Measurements from ENCODE around the gene CBL.

The CBL gene

DNA sequence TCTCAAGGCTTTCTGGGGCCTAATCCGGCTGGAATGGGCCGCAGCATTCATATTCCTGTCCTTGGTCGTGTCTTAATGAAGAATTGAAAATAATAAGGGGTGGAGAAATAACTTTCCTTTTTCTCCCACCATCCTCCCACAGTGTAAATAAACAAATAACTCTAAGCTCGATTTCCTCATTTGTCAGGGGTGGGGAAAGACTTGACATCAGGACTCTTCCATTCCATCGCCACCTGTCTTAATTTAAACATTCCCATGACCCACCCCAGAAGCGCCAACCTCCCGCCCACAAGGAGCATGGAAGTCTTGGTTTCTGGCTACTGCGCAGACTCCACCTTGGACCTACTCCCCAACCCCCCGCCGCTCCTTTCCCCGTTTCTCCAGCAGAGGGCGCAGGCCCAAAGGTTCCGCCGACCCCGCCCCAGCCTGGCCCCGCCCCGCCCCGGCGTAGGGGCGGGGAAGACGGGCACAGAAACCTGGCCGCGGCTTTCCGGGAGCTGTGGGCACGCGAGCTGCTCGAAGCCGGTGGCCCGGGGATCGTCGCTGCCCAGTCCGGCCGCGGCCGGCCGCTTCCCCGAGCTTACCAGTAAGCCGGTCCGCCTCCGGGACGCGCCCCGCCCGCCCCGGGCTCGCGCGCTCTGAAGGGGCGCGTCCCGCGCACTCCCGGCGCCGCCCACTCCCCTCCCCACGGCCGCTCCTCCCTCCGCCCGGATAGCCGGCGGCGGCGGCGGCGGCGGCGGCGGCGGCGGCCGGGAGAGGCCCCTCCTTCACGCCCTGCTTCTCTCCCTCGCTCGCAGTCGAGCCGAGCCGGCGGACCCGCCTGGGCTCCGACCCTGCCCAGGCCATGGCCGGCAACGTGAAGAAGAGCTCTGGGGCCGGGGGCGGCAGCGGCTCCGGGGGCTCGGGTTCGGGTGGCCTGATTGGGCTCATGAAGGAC is at the start of gene CBL:
Gene CBL (plus strand): TSS at position 766 of the 937 bp plus-strand sequence. CDS start 79 bp downstream, at position 845.
- Histone ChIP-seq H3K9me2 (replicated peaks; ENCODE audit: low read depth, low read length) (no peaks in the 10 kb centered on the region), H3K4me1 (ENCODE audit: insufficient read depth, low read length, poor library complexity, severe bottlenecking) (peaks cover 35% of the 10 kb centered on the region), H3K79me2 (ENCODE audit: insufficient read depth, low read length) (peaks cover 46% of the 10 kb centered on the region), H3K27me3 (ENCODE audit: insufficient read depth, low read length, poor library complexity, severe bottlenecking) (no peaks in the 10 kb centered on the region), H2AFZ (ENCODE audit: low read length) (peak within 1 kb of the TSS; percentile 99), H3F3A (ENCODE audit: low read depth) (no peaks in the 10 kb centered on the region), H3K9me3 (ENCODE audit: insufficient read depth, low read depth, low read length) (no peaks in the 10 kb centered on the region), H4K20me1 (ENCODE audit: insufficient read depth, low read length, poor library complexity, severe bottlenecking) (peaks cover 40% of the 10 kb centered on the region), H3K9ac (ENCODE audit: low read depth, low read length, poor library complexity, severe bottlenecking) (peak within 1 kb of the TSS; percentile 95), H3K4me3 (ENCODE audit: low read length, poor library complexity, severe bottlenecking) (peak within 1 kb of the TSS; percentile 100), H3K36me3 (ENCODE audit: insufficient read depth, low read length) (no peaks in the 10 kb centered on the region), H3K4me2 (ENCODE audit: low read depth, low read length, poor library complexity, severe bottlenecking) (peak within 1 kb of the TSS; percentile 91)
- TF ChIP-seq, protein P1, sequence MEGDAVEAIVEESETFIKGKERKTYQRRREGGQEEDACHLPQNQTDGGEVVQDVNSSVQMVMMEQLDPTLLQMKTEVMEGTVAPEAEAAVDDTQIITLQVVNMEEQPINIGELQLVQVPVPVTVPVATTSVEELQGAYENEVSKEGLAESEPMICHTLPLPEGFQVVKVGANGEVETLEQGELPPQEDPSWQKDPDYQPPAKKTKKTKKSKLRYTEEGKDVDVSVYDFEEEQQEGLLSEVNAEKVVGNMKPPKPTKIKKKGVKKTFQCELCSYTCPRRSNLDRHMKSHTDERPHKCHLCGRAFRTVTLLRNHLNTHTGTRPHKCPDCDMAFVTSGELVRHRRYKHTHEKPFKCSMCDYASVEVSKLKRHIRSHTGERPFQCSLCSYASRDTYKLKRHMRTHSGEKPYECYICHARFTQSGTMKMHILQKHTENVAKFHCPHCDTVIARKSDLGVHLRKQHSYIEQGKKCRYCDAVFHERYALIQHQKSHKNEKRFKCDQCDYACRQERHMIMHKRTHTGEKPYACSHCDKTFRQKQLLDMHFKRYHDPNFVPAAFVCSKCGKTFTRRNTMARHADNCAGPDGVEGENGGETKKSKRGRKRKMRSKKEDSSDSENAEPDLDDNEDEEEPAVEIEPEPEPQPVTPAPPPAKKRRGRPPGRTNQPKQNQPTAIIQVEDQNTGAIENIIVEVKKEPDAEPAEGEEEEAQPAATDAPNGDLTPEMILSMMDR (conservative IDR thresholded peaks at IDR 0.05; ENCODE audit: low read length) = peak; percentile 82
- no peak for TF ChIP-seq EZH2phosphoT487 (IDR thresholded peaks at IDR 0.05; ENCODE audit: borderline replicate concordance)

DNA sequence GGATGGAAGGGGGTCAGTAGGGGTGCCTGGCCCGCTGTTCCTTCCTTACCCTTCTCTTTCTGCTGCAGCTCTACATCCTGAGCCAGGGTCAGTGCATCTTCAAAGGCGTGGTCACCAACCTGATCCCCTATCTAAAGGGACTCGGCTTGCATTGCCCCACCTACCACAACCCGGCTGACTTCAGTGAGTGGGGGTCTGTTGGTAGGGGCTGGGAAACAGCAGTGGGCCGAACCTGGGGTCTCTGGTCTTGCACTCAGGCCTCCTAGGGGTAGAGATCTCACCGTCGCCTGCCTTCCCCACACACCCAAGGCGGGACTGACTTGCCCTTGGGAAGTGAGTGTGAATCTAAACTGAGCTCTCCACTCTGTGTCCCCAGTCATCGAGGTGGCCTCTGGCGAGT is 49.6 kb upstream of the CBL start:
- H3K4me1 ChIP-seq (ENCODE audit: insufficient read depth, low read length, poor library complexity, severe bottlenecking) = peaks cover 5% of the 10 kb centered on the region
- H3K9ac ChIP-seq (ENCODE audit: low read depth, low read length, poor library complexity, severe bottlenecking) = no peak overlapping the region
- TF ChIP-seq EZH2phosphoT487 (IDR thresholded peaks at IDR 0.05; ENCODE audit: borderline replicate concordance) = no peak
- TF ChIP-seq, protein P1 (conservative IDR thresholded peaks at IDR 0.05; ENCODE audit: low read length) = no peak
- H3K79me2 ChIP-seq (ENCODE audit: insufficient read depth, low read length) = no peaks in the 10 kb centered on the region
- no peaks in the 10 kb centered on the region for H3K9me3 ChIP-seq (ENCODE audit: insufficient read depth, low read depth, low read length)
- H3K27me3 ChIP-seq (ENCODE audit: insufficient read depth, low read length, poor library complexity, severe bottlenecking) = no peaks in the 10 kb centered on the region
- no peaks in the 10 kb centered on the region for H3K36me3 ChIP-seq (ENCODE audit: insufficient read depth, low read length)
- H2AFZ ChIP-seq (ENCODE audit: low read length) = no peak overlapping the region
- H3F3A ChIP-seq (ENCODE audit: low read depth) = no peaks in the 10 kb centered on the region
- H3K9me2 ChIP-seq (replicated peaks; ENCODE audit: low read depth, low read length) = no peaks in the 10 kb centered on the region
- H3K4me3 ChIP-seq (ENCODE audit: low read length, poor library complexity, severe bottlenecking) = no peak overlapping the region
- no peaks in the 10 kb centered on the region for H4K20me1 ChIP-seq (ENCODE audit: insufficient read depth, low read length, poor library complexity, severe bottlenecking)
- H3K4me2 ChIP-seq (ENCODE audit: low read depth, low read length, poor library complexity, severe bottlenecking) = no peak overlapping the region

DNA sequence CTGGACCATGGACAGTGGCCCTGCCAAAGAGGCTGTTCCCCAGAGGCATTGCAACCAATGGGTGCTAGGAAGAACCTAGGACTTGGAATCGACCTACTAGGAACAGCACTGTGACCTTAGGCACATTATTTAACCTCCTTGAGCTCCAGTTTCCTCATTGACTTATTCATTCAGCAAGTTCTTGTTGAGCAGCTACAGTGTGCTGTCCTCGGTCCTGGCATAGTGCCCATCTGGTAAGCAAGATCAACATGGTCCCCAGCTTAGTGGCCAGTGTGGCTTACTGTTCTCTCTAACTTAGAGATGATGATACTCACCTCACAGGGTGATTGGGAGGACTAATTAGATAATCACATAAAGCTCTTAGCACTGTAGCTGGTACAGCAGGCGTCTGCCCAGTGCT is 49.1 kb upstream of the CBL start:
- Histone ChIP-seq H3K79me2 (ENCODE audit: insufficient read depth, low read length) (no peaks in the 10 kb centered on the region), H3K9me2 (replicated peaks; ENCODE audit: low read depth, low read length) (no peaks in the 10 kb centered on the region), H3K4me1 (ENCODE audit: insufficient read depth, low read length, poor library complexity, severe bottlenecking) (peaks cover 5% of the 10 kb centered on the region), H3K9me3 (ENCODE audit: insufficient read depth, low read depth, low read length) (no peaks in the 10 kb centered on the region), H3K4me2 (ENCODE audit: low read depth, low read length, poor library complexity, severe bottlenecking) (no peak overlapping the region), H4K20me1 (ENCODE audit: insufficient read depth, low read length, poor library complexity, severe bottlenecking) (no peaks in the 10 kb centered on the region), H3K36me3 (ENCODE audit: insufficient read depth, low read length) (no peaks in the 10 kb centered on the region), H2AFZ (ENCODE audit: low read length) (no peak overlapping the region), H3K27me3 (ENCODE audit: insufficient read depth, low read length, poor library complexity, severe bottlenecking) (no peaks in the 10 kb centered on the region), H3F3A (ENCODE audit: low read depth) (no peaks in the 10 kb centered on the region), H3K9ac (ENCODE audit: low read depth, low read length, poor library complexity, severe bottlenecking) (no peak overlapping the region), H3K4me3 (ENCODE audit: low read length, poor library complexity, severe bottlenecking) (no peak overlapping the region)
- no peak for TF ChIP-seq EZH2phosphoT487 (IDR thresholded peaks at IDR 0.05; ENCODE audit: borderline replicate concordance)
- TF ChIP-seq, protein P1 (conservative IDR thresholded peaks at IDR 0.05; ENCODE audit: low read length) = no peak
